H9 (cell line): ENCODE data around the gene XAGE3. TPM values are rescaled to one million over a fixed set of nuclear protein-coding genes. Genes with fewer than 3 reads are reported as not detected.
"Not testable (repeated sequence)": the region's sequence is repeated elsewhere in the genome, so short reads cannot be mapped to it uniquely, and the experiment has no call there.

Experiments
- DNase-seq: peaks from one replicate; pipeline ENCODE4 v3.0.0-alpha.2; 2017
- H2AFZ ChIP-seq: one replicate; pipeline ENCODE4 v1.6.1; 2013; ENCODE audit warnings: mild to moderate bottlenecking, low read length, control low read depth, moderate library complexity
- H2AK5ac ChIP-seq: 2 replicates; pipeline ENCODE4 v1.6.1; 2013; ENCODE audit warnings: low read length, control low read depth, mixed read lengths; ENCODE audit not compliant: insufficient read length
- H2BK120ac ChIP-seq: one replicate; pipeline ENCODE4 v1.6.1; 2013; ENCODE audit warnings: low read depth, mild to moderate bottlenecking, low read length, control low read depth, inconsistent platforms; ENCODE audit not compliant: poor library complexity, severe bottlenecking
- H2BK12ac ChIP-seq: 2 replicates; pipeline ENCODE4 v1.6.1; 2013; ENCODE audit warnings: low read length, control low read depth, mixed read lengths, low read depth; ENCODE audit not compliant: insufficient read length
- H2BK15ac ChIP-seq: 2 replicates; pipeline ENCODE4 v1.6.1; 2013; ENCODE audit warnings: low read depth, low read length, control low read depth
- H2BK20ac ChIP-seq: one replicate; pipeline ENCODE4 v1.6.1; 2013; ENCODE audit warnings: low read depth, mild to moderate bottlenecking, low read length, control low read depth, inconsistent platforms; ENCODE audit not compliant: poor library complexity, severe bottlenecking
- H2BK5ac ChIP-seq: 2 replicates; pipeline ENCODE4 v1.6.1; 2013; ENCODE audit warnings: low read length, control low read depth, mixed read lengths; ENCODE audit not compliant: insufficient read length
- H3K14ac ChIP-seq: 2 replicates; pipeline ENCODE4 v1.6.1; 2013; ENCODE audit warnings: low read length, control low read depth; ENCODE audit not compliant: insufficient read depth
- H3K18ac ChIP-seq: 2 replicates; pipeline ENCODE4 v1.6.1; 2013; ENCODE audit warnings: low read depth, mild to moderate bottlenecking, mixed read lengths, low read length, control low read depth; ENCODE audit not compliant: insufficient read length
- H3K23ac ChIP-seq: 2 replicates; pipeline ENCODE4 v1.6.1; 2013; ENCODE audit warnings: low read length, control low read depth, mixed read lengths, low read depth; ENCODE audit not compliant: insufficient read length
- H3K23me2 ChIP-seq: 2 replicates; pipeline ENCODE4 v1.6.1; 2013; ENCODE audit warnings: low read depth, mild to moderate bottlenecking, mixed read lengths, low read length, control low read depth; ENCODE audit not compliant: insufficient read length, poor library complexity, severe bottlenecking
- H3K27ac ChIP-seq: 2 replicates; pipeline ENCODE4 v1.5.1; 2013; ENCODE audit warnings: low read length, control low read depth, mixed read lengths, low read depth; ENCODE audit not compliant: insufficient read length
- H3K27me3 ChIP-seq: 2 replicates; pipeline ENCODE4 v1.6.1; 2013; ENCODE audit warnings: low read length, control low read depth, inconsistent platforms; ENCODE audit not compliant: insufficient read depth
- H3K4ac ChIP-seq: 2 replicates; pipeline ENCODE4 v1.6.1; 2013; ENCODE audit warnings: low read depth, mild to moderate bottlenecking, control low read depth, inconsistent platforms, low read length, moderate library complexity
- H3K4me1 ChIP-seq: 2 replicates; pipeline ENCODE4 v1.6.1; 2013; ENCODE audit warnings: low read length, control low read depth, inconsistent platforms; ENCODE audit not compliant: insufficient read depth
- H3K4me2 ChIP-seq: 2 replicates; pipeline ENCODE4 v1.6.1; 2013; ENCODE audit warnings: low read length, control low read depth, mixed read lengths; ENCODE audit not compliant: insufficient read length, insufficient read depth
- H3K56ac ChIP-seq: 2 replicates; pipeline ENCODE4 v1.6.1; 2013; ENCODE audit warnings: low read depth, mild to moderate bottlenecking, mixed read lengths, low read length, control low read depth; ENCODE audit not compliant: insufficient read length
- H3K79me1 ChIP-seq: 2 replicates; pipeline ENCODE4 v1.6.1; 2013; ENCODE audit warnings: low read depth, mild to moderate bottlenecking, moderate library complexity, low read length, control low read depth, inconsistent platforms; ENCODE audit not compliant: insufficient read depth, poor library complexity, severe bottlenecking
- H3K79me2 ChIP-seq: 2 replicates; pipeline ENCODE4 v1.6.1; 2013; ENCODE audit warnings: low read length, control low read depth, inconsistent platforms; ENCODE audit not compliant: insufficient read depth
- H3K9ac ChIP-seq: 2 replicates; pipeline ENCODE4 v1.6.1; 2013; ENCODE audit warnings: low read length, control low read depth, mixed read lengths; ENCODE audit not compliant: insufficient read length; ENCODE audit errors: extremely low read depth
- H3K9me3 ChIP-seq: one replicate; pipeline ENCODE4 v1.6.1; 2013; ENCODE audit warnings: low read depth, low read length, inconsistent platforms; ENCODE audit not compliant: control insufficient read depth
- H3T11ph ChIP-seq: one replicate; pipeline ENCODE4 v1.6.1; 2013; ENCODE audit warnings: mild to moderate bottlenecking, low read length, control low read depth, inconsistent platforms
- H4K20me1 ChIP-seq: one replicate; pipeline ENCODE4 v1.6.1; 2013; ENCODE audit not compliant: control insufficient read depth, insufficient read length, insufficient read depth
- H4K5ac ChIP-seq: 2 replicates; pipeline ENCODE4 v1.6.1; 2013; ENCODE audit warnings: low read depth, mild to moderate bottlenecking, mixed read lengths, low read length, control low read depth; ENCODE audit not compliant: insufficient read length
- H4K8ac ChIP-seq: replicated peaks from 2 replicates; pipeline ENCODE4 v1.6.1; 2013; ENCODE audit warnings: low read length, control low read depth, mixed read lengths, low read depth; ENCODE audit not compliant: insufficient read length
- H4K91ac ChIP-seq: 2 replicates; pipeline ENCODE4 v1.6.1; 2013; ENCODE audit warnings: low read depth, mild to moderate bottlenecking, moderate library complexity, mixed read lengths, low read length, control low read depth; ENCODE audit not compliant: insufficient read length
- H3K27ac Mint-ChIP-seq, 3 experiments: 2 replicates in 2 of 3; 3 replicates in 1 of 3; pipeline ENCODE4 v1.8.0; 2020 to 2021; ENCODE audit warnings: mixed read lengths in 3 of 3, mild to moderate bottlenecking in 1 of 3, moderate library complexity in 1 of 3
- H3K27me3 Mint-ChIP-seq: 2 replicates; pipeline ENCODE4 v1.8.0; 2021; ENCODE audit warnings: low read depth, mild to moderate bottlenecking, moderate library complexity, mixed read lengths
- H3K36me3 Mint-ChIP-seq, 3 experiments: 2 replicates in 2 of 3; 3 replicates in 1 of 3; pipeline ENCODE4 v1.8.0; 2020 to 2021; ENCODE audit warnings: low read depth in 3 of 3, mixed read lengths in 3 of 3; ENCODE audit not compliant: insufficient read depth in 1 of 3
- H3K4me1 Mint-ChIP-seq, 2 experiments: 2 replicates each; pipeline ENCODE4 v1.8.0; 2020; ENCODE audit warnings: mixed read lengths in 2 of 2
- H3K4me3 Mint-ChIP-seq, 2 experiments: 2 replicates in 1 of 2; 3 replicates in 1 of 2; pipeline ENCODE4 v1.8.0; 2020 to 2021; ENCODE audit warnings: mild to moderate bottlenecking in 2 of 2, mixed read lengths in 2 of 2, moderate library complexity in 1 of 2
- H3K9me3 Mint-ChIP-seq, 2 experiments: 2 replicates in 1 of 2; 3 replicates in 1 of 2; pipeline ENCODE4 v1.8.0; 2020; ENCODE audit warnings: mild to moderate bottlenecking in 2 of 2, mixed read lengths in 2 of 2, moderate library complexity in 1 of 2
- WGBS: extraction: QIAGEN DNeasy Blood & Tissue Kit; methylation state at CpG from one replicate; pipeline ENCODE4 v1.1.7; 2013; ENCODE audit warnings: missing lambda C conversion rate, low lambda C conversion rate, mixed read lengths; ENCODE audit not compliant: insufficient read length; ENCODE audit errors: extremely low coverage; 5-methylcytosine and 5-hydroxymethylcytosine counted together
- total RNA-seq: library from RNA; stranded (reverse); gene quantifications from 2 replicates; pipeline ENCODE4 v1.2.1, GENCODE V29; 2021

XAGE3 gene
- total RNA-seq, 1 experiment from 2014 or later = not detected

DNA sequence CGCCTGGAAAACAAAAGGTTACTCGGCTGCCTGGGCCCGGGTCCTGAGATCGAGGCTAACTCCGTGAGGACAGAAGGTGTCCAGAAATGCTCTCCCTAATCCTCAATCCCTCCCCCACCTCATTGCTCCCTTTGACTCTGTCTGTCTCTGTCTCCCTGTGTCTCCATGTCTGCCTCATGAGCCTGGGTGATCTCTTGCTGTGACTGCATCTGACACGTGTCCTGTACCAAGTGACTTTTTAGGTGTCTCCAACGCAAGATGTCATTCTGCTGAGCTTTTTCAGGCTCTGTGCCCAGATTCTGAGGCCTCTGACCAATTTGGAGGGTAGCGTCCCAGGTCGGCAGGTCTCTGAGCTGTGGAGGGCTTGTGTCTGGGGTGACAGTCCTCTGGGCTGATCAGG lies 20.2 kb upstream of the XAGE3 start:
- not testable (repeated sequence) for H3K4ac ChIP-seq, H3K27me3 Mint-ChIP-seq, H3K9ac ChIP-seq, H3K27ac ChIP-seq, H4K5ac ChIP-seq, H3K4me3 Mint-ChIP-seq, H2BK120ac ChIP-seq, H3K23ac ChIP-seq, H3K79me1 ChIP-seq, H3K4me2 ChIP-seq, H3K9me3 Mint-ChIP-seq, H3K9me3 ChIP-seq, H3K4me1 ChIP-seq, H3K27ac Mint-ChIP-seq, H4K20me1 ChIP-seq, H2BK15ac ChIP-seq, H3T11ph ChIP-seq, H4K91ac ChIP-seq, H3K56ac ChIP-seq, H3K23me2 ChIP-seq, H3K4me1 Mint-ChIP-seq, H2BK12ac ChIP-seq, H3K14ac ChIP-seq, DNase-seq, H2BK20ac ChIP-seq, H3K27me3 ChIP-seq, H3K79me2 ChIP-seq, H2BK5ac ChIP-seq, H2AK5ac ChIP-seq, H2AFZ ChIP-seq, H3K36me3 Mint-ChIP-seq, H3K18ac ChIP-seq, H4K8ac ChIP-seq
- no CpG with 5 or more reads among the region's 9 CpGs for WGBS

DNA sequence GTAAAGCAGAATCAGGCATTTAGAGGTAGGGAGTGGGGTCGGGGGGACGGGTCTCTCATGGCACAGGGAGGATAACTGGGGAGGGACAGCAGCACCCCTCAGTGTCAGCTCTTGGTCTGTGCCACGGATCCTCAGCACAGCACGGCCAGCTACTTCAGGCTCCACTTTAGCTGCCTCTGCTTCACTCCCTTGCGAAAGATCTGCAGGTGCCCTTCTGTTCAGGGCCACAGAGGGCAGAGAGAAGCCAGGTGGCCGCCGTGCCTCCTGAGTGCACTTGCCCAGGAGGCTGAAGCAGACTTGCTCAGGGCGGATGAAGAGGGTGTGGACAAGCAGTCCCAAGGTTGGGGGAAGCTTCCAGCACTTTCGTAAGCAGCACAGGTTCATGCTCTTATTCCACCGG lies 19.6 kb upstream of the XAGE3 start:
- H4K8ac ChIP-seq, H3K23me2 ChIP-seq, H3K79me1 ChIP-seq, H3K9ac ChIP-seq, H3K36me3 Mint-ChIP-seq, H3K4me2 ChIP-seq, DNase-seq, H2BK120ac ChIP-seq, H2BK15ac ChIP-seq, H3K4me1 Mint-ChIP-seq, H3K4ac ChIP-seq, H3K27ac ChIP-seq, H3K23ac ChIP-seq, H3K27me3 Mint-ChIP-seq, H3K27ac Mint-ChIP-seq, H4K20me1 ChIP-seq, H2AK5ac ChIP-seq, H3K9me3 ChIP-seq, H3T11ph ChIP-seq, H3K79me2 ChIP-seq, H3K4me3 Mint-ChIP-seq, H3K18ac ChIP-seq, H2AFZ ChIP-seq, H3K56ac ChIP-seq, H3K9me3 Mint-ChIP-seq, H4K91ac ChIP-seq, H2BK20ac ChIP-seq, H2BK12ac ChIP-seq, H3K27me3 ChIP-seq, H3K4me1 ChIP-seq, H4K5ac ChIP-seq, H2BK5ac ChIP-seq, H3K14ac ChIP-seq: not testable (repeated sequence)
- WGBS = no CpG with 5 or more reads among the region's 10 CpGs
